NCI-H1092 treated with DMSO at 0.1 percent for 48 hours (cell line): ENCODE results near the gene BTAF1.
"Not testable (repeated sequence)": the region's sequence is repeated elsewhere in the genome, so short reads cannot be mapped to it uniquely, and the experiment has no call there.

Experiments used
- DNase-seq: peaks from one replicate; lab custom pipeline; 2025; lab: John Stamatoyannopoulos, UW

Gene BTAF1

DNA sequence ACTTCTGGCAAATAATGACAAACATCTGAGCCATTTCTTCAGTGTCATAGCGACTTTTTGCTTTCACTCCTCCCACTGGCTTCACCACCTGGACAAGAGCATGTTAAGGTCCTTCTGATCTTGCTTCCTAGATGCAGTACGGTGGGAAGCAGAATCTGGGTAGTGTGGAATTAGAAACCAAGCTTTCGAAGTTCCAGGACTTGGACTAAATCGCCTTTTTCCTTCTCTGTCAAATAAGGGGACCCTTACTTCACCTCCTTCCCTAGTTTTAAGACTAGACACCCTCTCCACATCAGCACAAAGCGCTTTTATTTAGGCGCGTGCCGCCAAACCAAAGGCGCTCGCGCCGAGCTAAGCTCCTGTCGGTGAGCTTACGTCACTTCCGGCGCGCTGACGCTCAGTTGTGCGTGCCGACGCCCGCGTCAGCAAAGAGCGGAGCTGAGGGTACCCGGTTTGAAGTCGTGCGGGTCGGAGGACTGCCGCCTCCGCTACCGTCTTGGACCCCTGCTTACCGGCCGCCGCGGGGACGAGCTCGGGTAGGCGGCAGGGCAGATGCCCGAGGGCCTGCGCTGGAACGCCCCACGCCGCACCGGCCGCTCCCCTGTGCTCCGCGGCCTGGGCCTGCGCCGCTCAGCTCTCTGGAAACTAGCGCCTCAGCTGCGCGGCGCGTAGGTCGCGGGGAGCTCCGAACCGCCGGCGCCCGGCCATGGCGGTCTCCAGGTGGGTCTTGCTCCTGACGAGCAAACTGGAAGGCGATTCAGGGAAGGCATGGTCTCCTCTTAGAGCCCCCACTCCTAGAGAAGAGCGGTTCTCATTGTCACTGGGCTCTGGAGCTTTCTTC, at the start of gene BTAF1:
BTAF1 (plus strand) TSS at position 400 of the 841 bp plus-strand sequence; CDS start at position 707, 307 bp downstream.
- peak; percentile 72 for DNase-seq

DNA sequence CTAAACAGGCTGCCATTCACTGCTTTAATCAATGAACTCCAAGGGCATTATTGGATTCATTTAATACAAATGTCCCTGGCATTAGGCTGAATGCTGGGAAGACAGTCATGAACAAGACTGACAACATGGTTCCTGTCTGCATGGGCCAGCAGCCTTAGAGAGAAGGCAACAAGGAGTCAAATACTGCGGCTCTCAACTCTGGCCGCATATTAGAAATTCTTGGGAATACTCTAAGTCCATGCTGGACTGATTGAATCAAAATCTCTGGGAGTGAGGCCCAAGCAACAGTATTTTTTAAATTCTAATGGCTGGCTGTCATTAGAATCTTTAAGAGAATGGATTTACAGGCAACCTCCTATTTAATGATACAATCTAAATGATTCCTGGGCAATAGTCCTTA, 48.4 kb upstream of the BTAF1 start:
- DNase-seq, result no peak

- DNase-seq, result no peak
These were observed 47.8 kb upstream of the BTAF1 start for GRCh38 chr10:91875779-91876178.

DNA sequence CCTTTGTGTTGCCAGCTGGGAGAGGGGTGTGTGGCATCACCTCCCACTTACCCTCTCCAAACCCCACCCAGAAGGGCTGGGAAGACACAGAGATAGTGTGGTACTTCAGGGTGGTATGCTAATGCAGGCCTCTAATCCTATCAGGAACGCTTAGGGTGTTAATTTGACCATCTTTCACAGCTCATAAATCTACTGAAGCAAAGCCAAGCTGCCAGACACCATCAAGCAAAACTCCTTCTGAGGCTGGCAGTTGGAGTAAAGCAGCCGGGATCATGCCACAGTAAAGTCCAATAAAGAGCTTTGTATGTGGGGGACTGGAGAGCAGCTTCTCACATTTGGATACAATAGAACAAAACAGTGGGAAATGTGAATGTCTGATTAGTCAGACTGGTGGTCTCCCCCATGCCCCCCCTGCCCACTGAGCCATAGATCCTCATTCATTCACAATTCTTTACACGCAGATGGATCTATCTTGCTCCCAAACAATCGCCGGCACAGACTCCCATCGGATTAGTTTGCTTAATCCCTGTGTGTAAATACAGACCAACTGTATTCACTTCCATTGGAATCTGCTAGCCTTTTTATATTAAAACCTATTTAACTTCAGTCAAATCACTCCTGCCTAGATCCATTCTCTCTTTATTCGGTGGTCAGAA, 43.9 kb upstream of the BTAF1 start:
- no peak for DNase-seq

DNA sequence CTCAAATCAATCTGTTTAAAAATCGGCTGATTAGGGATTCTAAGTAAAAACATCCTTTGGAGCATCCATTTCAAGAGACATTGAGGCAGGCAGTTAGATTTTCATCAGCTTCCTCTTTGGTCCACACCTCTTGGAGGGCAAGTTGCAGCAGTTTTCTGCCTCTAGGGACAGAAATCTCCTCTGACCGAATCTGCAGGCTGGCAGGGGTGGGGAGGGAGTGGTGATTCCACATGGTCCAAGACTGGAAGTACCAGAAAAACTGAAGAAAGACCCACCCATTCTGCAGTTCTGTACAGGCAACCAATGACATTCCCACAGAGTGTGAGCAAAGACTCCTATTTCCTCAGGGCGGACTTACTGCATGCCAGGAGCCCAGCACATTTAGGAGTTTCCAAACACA, 43.3 kb upstream of the BTAF1 start:
- DNase-seq, result no peak

DNA sequence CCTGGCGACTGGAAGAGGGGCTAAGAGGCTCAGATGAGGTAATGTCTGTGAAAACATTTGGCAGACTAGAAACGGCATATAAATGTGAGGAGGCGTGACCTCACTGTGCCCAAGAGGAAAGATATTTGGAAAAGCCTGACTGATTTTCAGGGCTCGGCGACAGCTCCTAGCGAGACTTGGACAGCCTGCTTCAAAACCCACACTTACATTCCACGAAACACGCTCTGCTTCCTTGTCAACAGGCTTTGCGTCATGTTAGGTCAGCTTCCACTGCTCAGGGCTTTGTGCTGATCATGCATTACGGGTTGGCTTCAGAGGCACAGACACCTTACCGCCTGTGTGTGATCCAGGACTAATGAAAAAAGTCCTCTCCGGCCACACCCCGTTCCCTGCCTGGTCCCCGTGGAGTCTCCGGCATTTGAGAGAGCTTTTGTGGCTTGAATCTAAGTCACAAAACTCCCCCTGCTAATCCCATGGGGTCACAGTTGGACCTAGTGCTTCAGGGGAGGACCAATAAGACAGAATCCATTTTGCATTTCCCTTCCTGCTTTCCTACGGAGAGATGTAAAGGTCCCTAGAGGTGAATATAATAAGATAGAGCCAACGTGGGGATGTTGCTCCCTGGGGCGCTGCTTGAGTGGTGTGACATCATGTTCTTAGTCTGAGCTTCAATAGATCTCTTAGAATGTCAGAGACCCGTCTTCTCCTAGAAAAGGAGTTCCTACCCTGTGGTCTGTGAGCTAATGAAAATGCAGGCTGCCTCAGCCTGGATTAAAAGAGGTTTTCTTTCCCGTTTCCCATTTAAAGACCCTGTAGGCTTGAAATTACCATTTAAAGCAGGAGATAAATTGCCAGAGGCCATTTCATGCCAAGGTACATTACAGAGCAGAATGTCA, 39.8 kb upstream of the BTAF1 start:
- DNase-seq, result no peak

- no peak for DNase-seq
These were observed 39.0 kb upstream of the BTAF1 start for GRCh38 chr10:91884536-91884935.

DNA sequence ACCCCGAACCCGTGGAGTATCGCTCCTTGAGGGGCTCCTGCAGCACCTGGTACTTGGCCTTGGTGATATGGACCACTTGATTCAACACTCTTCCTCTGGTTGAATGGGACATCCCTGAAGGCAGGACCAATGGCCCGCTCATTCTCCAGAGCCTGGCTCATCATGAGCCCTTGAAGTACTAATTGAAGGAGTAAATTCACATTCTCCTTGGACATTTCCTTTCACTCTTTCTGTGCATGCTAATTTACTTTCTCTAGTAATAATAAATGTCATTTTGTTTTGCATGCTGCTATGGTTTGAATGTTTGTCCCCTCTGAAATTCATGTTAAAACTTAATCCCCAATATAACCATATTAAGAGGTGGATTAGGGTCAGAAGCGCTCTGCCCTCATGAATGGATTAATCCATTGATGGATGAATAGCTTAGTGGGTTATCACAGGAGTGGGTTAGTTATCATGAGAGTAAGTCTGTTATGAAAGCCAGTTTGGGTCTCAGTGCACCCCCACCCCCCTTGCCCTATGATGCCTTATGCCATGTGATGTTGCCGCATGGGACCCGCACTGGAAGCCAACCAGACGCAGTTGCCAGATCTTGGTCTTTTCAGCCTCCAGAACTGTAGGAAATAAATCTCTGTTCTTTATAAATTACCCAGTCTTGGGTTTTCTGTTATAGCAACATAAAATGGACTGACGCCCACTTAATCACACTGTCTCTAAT, 38.0 kb upstream of the BTAF1 start:
- no peak for DNase-seq

GRCh38 chr10:91886954-91887271, 36.7 kb upstream of the BTAF1 start:
- no peak for DNase-seq

DNA sequence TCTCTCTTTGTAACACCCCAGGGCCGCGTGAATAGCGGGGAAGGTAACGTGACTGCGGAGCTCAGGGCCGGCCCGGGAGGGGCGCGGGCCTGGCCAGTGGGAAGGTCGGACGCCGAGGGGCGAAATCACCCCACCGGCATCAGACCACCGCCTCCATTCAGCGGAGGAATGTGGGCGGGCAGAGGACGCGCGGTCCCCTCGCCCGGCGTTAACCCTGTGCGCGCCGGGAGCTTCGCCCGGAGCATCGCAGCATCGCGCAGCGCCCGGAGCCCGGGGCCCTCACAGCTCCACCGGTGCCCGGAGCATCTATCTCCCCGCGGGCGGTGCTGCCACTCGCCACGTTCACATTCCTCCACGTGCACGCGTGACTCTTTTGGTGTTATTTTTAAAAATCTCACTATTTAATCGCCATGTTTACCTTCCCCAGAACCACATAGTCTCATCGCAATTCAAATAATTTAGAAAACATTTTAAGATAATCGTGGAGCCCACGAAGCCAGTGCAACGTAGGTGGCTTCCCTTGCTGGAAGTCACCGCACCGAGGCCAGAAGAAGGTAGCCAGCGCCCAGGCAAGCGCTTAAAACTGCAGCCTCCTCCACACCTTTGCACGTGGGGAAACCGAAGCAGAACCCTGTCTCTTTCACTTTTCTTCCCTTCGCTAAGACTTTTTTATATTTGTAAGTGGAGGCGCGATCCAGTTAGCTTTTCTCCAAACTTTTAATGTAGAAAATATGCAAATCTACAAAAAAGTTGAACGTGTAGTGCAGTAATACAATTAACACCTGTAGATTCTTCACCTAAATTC, 36.1 kb upstream of the BTAF1 start:
- no peak for DNase-seq

GRCh38 chr10:91891125-91892001, 32.2 kb upstream of the BTAF1 start:
- DNase-seq, result no peak

DNA sequence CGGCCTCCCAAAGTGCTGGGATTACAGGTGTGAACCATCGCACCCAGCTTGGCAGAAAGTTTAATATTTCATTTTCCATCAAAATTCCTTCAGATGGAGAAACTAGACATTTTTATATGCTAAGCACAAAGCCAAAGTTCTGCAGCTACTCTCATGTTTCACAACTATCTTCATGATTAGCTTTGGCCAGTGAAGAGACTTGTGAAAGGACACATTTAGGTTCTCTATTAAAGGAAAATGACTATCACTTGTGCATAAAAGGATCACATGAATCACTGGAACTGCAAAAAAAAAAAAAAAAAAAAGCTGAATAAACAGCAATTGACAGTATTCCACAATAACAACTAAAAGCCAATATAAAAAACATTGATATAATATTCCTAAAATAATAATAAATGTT, 30.5 kb upstream of the BTAF1 start:
- DNase-seq, result no peak

DNA sequence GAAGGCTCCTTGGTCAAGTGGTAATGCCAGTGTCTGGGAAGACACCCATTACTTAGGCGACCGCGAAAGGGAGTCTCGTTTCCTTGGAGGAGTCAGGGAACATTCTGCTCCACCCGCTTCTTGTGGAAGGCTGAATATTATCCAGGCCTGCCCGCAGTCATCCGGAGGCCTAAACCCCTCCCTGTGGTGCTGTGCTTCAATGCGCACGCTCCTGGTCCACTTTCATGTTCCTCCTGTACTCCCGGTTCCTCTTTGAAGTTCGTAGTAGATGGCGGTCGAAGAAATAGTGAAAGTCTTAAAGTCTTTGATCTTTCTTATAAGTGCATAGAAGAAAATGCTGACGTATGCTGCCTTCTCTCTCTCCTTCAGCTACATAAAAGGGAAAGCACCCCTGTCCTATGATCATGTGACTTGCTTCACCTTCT, 29.3 kb upstream of the BTAF1 start:
- DNase-seq, result not testable (repeated sequence)

DNA sequence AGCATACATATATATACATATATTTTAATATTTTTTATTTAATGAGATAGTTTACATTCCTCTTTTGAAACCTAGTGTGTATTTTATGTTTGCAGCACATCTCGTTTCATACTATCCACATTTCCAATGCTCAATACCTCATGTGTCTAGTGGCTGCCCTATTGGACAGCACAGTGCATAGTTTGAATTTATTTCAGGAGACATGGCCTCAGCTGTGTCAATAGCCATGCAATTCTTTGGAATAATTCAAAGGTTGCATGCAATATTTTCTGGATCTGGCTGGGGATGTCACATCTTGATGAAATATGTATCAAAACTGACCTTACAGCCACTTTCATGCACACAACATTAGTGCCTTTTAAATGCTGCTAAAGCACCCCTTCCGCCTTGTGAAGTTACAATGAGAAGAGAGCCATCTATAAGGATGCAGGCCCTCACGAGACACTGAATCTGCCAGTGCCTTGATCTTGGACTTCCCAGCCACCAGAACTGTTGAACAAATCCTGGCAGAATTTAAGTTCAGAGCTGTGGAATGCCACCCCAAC, 27.3 kb upstream of the BTAF1 start:
- DNase-seq, result no peak

DNA sequence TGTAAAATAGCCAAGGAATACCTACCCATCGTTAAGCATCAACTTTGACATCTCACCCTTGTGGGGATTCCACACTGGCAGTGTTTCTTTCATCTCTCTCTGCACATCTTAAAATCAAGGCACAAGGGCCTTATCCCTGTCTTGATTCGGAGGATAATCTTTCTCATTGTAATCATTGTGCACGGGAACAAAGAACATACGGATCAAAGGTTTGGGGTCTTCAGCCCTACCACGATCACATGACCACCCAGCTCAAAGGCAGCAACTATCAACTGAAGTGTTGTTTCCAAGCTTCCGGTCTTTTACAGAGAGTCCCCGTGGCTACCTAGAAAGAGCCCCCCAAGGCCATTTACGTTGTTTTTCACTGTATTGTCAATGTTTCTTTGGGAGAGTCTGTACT, 26.1 kb upstream of the BTAF1 start:
- no peak for DNase-seq

DNA sequence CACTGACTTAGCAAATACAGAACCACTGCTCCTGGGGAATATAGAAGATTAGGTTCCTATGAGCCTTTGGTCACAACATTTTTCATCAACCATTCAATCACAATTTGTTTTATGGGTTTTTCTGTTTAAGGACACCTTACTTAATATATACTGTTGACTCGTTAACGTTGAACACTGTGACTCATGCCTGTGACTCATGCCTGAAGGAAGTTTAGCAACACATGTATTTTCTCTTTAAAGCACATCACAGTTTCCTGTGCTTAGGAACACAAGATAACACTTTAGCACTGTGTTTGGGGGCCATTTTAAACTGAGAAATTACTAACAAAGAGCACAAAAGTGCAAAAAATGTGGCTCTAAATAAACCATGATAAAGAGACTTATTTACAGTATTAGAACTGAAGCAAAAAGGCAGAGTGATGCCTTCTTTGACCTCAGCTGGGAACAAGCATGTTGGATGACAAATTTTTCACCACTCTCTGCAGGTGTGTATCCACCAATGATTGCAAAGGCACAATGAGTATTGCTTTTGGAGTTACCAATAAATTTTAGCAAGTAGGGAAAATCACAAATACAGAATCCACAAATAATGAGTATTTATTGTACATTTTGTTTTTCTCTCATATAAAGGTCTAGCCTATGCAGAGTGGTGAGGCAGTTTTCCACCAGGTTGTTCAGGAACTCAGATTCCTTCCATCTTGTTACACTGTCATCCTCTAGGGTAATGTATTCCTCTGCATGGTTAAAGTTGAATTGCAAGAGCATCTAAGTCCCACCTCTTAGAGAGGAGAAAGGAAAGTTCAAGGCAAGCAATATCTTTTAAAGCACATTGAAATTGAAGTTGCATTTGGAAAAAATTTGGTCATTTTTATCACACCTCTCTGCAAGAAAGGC, 21.5 kb upstream of the BTAF1 start:
- no peak for DNase-seq

GRCh38 chr10:91907033-91907594, 16.5 kb upstream of the BTAF1 start:
- DNase-seq, result no peak

DNA sequence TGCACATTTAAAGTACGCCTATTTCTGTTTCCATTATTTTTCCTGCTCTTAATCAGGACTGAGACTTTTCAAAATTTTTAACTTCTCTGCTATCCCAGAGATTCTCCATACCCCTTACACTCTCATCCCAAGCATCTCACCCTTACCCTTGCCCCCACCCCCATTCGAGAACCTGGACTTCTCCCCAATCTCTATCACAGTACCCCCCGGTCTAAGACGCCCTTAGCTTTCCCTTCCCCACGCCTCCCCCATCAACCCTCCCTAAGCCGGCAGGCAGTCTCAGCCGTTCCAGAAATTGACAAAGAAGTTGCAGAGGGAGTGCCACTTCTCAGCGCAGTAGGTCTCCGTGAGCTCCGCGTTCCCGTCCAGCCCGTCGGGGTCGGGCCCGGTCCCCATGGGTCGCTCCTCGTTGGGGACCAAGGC, 15.6 kb upstream of the BTAF1 start:
- no peak for DNase-seq
